GM21423 (cell line): ENCODE data around the gene ADGRB2.

ENCODE experiments used
- ATAC-seq: cut with Tn5 transposase; IDR thresholded peaks from one replicate; pipeline ENCODE4 v1.9.1; 2021; ENCODE audit warnings: mild to moderate bottlenecking, moderate library complexity; ENCODE audit not compliant: unreplicated experiment

ADGRB2 gene

DNA sequence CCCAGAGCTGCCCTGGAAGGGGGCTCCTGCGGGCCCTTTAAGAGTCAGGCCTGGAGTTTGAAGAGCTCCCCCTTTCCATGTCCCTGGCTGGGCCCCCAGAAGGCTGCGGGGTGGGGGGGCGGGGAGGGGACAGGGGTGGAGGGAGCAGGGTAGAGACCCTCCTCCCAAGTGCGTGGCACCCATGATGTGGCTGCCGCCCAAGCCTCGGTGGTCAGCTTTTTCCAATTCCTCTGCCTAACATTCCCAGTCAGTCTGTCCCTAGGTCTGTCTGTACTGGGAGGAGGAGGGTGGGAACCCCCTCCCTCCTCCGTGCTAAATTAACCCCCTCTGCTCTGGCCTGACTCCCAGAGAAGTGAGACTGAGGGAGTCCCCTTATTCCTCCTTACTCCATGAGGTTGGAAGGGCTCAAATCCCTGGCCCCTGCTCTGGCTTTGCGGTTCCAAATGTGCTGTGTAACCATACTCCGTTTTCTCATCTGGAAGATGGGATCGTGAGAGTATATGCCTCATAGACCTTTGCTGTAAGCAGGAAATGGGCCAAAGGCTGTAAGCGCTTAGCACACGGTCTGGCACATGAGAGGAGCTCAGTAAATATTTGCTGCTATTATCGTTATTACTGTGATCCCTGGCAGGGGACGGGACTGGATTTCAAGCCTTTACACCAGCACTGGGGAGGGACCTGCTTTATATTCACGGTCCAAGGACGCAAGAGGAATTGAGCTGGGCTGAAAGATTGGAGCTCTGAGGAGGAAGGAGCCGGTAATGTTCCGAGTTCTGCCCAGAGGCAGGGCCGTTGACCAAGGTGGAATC lies 59.7 kb downstream of the ADGRB2 start:
- no peak for ATAC-seq

DNA sequence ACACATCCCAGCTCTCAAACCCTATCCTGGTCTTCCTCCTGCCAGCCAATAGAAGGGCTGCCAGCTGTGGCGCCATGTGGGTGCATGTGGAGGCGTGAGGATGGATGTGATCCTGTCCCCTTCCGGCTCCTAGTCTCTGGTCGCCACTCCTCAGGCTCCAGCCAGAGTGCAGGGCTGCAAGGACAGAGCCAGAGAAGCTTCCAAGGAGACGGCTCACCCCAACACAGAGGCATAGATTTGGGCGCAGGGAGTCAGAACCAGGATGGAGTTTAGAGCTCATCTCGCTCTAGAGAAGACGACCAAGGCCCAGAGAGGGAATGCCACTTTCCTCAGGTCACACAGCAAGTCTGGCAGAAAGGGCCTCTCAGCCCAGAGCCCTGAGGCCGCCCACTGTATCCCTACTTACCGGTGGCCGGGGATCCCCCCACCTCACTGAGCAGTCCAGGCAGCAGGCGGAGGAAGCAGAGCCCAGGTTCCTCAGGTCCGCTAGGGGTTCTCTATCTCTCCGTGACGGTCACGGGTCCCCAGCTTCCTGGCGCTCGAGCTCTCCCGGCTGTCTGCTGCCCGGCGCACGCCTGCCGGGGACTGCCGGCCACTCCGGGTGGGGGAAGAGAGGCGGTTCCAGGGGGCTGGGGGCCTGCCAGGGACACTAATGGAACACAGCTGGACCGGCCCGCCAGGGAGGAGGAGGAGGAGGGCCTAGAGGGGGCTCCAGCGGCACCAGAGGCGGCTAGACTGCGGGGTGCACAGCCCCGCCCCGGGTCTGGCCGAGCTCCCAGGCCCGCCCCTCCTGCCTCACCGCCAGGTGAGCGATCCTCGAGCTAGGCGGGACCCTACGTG lies 60.5 kb downstream of the ADGRB2 start, which contains the start of gene COL16A1:
TSS of gene COL16A1 (minus strand) at position 587 of the 840 bp plus-strand sequence. CDS start 1,824 bp downstream, outside the sequence.
- ATAC-seq: no peak

DNA sequence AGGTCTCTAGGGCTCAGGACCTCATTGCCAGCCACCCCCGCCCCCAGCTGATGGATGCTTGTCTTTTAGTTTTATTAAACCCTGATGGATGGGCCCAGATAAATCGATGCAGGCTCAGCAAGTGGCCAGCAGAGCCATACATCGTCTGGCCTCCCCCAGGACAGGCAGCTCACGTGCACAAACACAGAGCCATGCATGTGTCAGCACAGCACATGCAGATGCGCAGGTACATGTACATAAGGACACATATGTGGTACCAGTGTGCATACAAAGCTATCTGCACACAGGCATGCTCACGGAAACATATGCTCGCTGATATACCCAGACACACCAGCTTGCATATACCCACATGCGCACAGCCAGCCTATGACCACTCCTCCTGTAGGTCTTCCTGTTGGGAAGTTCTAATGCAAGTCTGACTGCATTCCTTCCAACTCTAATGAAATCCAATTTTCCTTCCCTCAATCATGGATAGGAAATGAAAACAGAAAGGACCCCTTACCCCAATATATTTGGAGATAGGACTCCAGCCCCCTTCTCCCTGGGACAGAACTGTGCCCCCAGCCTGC lies 61.2 kb downstream of the ADGRB2 start:
- no peak for ATAC-seq

DNA sequence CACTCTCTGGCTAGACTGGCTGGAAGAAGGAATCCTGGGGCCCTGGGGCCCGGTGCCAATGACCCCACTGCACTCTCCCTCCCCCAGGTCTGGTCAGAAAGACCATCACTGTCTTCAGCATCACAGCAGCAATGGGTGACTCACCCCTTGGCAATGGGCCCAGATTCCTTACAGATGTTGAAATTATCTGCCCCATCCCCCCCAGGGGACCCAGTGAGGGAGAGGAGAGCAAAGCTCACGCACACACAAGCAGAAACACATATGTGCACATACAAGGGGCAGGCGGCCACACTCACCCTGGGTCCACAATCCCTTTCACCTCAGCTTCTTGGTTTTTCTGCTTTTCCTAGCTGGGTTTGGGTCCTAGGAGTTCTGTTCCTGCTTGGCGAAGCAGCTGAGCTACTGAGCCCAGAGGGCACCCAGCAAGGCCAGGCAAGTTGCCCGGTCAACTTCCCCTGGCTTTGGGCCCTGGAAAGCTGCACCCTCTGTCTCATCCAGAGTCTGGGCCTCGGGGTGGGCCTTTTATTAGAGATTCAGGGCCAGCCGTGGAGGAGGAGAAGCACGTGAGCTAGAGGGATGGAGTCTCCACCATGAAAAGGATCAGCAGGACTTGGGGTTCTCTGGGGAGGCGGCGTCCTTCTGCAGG lies 62.9 kb downstream of the ADGRB2 start:
- ATAC-seq: no peak

DNA sequence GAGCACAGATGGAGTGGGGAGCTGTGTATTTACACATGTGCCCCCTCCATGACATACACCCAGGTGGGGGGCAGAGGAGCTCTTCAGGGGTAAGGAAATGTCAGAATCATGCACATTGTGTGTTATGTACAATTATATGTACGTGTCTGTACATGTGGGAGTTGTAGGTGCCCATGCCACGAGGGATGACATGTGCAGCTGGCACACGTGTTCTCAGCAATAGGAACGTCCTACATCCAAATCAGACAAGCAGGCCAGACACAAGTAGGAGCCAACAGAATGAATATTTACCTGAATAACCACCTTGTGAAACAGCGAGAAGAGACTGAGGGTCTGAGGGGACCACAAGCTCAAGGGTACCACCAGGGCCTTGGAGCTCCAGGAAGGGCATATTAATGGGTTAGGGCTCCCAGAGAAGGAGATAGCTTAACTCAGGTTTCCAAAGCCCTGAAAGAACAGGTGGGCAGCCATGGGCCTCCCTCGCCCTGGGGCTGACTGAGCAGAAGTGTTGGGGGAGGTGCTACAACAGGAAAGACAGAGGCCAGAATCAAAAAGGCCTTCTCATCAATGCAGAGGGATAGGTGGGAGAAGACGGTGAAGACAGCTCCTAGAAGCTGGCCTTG lies 63.6 kb downstream of the ADGRB2 start:
- no peak for ATAC-seq

DNA sequence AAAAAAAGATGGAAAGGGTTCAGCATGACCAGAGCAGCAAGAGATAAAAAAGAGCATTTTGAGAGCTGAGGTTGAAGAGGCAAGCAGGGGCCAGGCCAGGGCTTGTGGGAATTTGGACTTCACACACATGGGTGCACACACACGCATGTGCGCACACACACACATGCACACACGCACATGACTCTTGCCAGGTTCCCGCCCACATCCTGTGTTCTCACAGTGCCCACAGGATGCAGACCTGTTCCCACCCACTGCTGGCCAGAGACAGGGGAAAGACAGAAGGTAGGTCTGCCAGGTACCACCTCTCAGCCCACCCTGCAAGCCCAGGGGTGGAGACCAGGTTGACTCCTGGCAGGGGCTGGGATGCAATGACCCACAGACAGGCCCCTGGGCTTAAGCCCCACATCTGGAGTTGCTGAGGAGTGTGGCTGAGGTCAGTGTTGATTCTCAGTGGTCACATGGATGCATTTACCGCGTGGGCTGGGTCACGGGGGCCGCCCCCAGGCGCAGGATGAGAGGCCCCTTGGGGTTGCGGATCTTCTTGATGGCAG lies 64.7 kb downstream of the ADGRB2 start:
- ATAC-seq: peak; percentile 45

DNA sequence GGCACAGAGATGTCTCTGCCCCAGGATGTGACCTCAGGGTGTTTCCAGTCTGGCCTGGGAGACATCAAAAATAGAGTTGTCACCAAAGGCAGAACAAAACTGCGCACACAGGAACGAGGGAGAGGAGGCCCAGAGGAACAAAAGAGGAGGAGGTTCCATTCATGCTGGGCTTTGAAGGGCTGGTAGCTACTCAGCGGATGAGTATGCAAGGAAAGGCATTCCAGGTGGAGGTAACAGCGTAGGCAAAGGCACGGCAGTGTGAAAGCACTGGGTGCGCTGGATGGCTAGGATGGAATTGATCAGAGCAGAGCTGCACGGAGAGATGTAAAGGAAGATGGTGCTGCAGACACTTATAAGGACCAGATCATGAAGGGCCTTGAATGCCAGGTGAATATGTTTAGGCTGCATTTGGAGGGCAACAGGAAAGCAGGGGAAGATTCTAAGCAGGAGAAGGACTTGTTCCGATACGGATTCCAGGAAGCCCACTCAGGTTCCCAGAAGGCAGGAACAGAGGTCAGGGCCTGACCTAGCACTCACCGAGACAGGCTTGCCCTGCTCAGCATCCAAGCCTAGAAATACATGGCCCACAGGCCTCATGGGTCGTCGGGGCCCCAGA lies 66.7 kb downstream of the ADGRB2 start:
- no peak for ATAC-seq

DNA sequence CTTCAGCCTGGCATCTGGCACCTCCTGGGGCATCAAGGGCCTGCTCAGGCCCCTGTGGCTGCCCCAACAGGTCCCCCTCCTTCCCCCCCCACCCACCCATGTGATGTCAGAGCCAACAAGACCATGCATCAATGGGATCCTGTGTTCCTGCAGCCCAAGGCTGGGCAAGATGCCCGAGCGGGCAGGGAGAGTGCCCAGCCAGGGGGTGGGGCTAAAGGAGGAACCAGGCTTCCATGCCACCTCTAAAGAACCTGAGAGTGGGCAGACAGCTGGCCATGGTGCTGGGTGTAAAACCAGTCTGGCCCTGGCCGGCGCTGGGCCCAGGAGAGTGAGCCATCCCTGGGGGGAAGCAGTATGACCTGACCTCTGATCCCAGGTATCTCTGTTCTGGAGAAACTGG lies 67.9 kb downstream of the ADGRB2 start:
- no peak for ATAC-seq

DNA sequence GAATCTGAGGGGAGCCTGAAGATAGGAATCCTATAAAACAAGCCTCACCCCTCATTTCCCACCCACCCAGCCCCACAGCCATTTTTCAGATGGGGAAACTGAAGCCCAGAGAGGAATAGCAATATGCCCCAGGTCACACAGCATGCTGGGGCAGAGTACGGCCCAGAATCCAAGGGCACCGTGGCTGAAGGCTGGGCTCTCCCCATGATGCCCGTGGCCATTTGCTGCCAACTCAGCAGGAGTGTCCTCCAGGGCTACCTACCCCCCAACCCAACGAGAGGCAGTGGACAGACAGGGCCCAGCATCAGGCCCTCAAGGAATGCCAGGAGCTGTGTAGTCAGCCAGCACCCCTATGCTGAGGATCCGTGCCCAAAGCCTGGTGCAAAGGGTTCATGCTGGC lies 68.8 kb downstream of the ADGRB2 start:
- ATAC-seq: no peak

DNA sequence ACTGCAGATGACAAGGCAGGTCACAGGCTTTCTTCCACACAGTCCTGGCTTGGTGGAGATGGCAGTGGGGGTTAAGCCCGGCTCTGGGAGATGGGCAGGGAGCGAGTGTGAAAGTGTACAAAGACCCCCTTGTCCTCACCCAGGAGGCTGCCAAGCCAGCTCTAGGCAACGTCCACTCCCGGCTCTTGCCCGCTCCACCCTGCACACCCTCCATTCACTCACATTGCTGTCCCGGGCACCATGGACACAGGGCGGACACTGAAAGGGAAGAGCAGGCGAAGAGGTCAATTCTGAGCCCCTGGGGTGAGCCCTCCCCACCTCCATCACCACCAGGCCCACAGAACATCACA lies 69.2 kb downstream of the ADGRB2 start:
- ATAC-seq: no peak

DNA sequence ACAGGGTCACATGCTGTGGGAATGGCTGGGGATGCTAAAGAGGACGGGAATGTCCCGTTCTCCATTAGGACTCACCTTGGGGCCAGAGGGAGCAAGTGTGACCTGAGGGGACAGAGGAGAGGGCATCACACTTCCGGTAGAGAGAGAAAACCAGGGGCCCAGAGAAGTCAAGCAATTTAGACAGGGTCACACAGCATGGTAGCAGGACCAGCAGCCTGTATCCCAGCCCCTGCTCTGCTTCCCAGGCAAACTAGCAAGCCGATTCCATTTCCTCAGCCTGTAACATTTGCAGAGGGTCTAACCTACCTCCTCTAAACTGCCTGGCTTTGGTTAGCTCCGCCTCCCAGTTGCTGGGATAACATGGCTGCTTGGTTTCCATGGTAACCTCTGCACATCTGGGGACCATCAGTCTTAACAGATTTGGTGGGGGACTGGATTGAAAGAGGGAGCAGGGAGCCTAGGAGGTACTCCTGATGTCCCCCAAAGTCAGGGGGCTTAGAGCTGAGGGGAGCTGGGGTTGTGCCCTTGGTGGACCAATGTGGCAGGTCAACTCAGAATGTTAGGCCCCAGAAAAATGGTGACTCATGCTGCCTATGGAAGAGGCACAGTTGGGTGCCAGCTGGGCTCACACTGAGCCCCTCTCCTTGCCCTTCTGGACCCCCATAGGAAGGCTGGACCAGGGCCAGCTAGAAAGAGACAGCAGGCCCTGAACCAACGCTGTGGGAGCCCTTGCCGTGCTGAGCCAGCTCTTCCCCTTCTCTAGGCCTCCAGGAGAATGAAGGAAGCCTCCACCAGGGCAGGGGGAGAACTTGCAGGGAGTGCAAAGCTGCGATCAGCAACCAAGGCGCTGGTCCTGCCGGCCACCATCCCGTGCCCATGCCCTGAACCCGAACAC lies 69.8 kb downstream of the ADGRB2 start:
- ATAC-seq: no peak

DNA sequence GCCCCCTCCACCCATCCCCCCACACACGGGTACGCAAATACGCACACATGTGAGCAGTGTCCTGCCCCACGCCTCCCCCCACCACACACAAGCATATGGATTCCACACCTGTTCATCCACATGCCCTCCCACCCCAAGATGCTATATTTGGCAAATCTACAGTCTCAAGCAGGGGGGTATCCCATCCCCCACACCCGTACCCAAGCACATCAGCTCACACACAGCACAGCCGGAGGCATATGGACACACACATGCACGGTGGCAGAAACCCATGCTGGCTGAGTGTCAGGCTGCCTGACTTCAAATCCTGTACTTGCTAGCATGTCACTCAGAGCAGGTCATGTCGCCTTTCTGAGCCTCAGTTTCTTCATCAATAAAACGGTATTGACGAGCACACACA lies 70.9 kb downstream of the ADGRB2 start:
- ATAC-seq: no peak

DNA sequence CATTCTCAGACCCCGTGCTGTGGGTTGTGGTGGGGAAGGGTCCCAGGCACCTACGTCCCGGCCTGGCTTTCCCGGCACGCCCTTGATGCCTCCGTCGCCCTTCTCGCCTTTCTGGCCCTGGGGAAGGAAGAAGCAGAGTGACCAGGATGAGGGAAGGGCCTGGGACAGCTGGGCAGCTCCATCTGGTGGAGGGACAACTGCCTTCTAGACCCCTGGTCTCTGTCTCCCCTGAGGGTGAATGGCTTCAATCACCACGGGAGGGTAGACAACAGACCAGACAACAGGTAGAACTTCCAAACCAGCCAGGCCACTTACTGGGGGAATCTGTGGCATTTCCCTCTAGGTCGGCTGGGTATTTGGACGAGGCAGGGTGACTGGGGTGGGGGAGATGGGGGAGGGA lies 72.2 kb downstream of the ADGRB2 start:
- ATAC-seq: no peak

DNA sequence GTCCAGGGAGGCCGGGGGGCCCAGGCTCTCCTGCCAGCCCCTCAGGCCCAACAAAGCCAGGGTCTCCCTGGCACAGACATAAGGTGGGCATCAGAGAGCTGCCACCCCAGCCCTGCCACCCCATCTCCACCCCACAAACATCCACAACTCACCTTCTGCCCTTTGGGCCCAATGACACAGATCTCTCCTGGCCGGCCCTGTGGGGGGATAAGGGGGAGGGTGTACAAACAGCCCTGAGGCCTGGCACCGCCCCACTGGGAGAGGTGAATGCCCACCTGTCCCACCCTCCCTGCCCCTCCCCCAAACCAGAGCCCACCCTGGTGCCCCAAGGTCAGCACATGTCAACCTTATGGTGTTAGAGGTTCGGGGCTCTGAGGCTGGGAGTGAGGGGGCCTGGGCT lies 72.7 kb downstream of the ADGRB2 start:
- no peak for ATAC-seq

DNA sequence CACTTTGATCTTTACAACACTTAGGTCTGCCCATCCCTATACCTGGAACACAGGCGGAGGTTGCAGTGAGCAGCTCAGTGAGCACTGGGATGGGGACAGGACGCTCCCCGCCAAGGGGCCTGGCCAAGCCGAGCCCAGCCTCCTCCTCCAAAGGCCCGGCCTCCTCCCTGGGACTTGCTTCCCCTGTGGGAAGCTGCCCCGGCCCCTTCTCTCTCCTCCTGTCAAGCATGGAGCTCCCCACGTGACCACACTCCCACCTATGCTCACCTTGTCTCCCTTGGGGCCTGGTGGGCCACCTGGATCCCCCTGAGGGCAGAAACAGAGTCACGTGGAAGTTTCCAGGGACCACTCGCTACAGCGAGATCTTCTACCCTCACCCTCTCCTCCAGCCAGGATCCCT lies 73.2 kb downstream of the ADGRB2 start:
- ATAC-seq: no peak

DNA sequence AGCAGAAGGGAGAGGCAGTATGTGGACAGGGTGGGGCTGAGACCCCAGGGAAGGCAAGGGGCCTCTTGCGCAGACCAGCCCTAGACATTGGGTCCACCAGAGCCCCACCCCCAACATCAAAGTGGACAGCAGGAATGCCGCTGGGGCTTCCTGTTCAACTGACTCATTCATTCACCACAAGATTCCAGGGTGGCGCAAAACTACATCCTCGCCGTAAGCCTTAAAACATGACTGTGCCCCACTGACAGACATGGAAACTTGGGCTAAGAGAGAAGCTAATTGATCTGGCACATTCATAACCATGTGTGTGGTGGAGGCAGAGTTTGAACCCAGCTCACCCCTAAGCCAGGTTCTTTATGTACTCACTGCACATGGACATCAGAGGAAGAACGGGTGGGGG lies 74.3 kb downstream of the ADGRB2 start:
- ATAC-seq: no peak

DNA sequence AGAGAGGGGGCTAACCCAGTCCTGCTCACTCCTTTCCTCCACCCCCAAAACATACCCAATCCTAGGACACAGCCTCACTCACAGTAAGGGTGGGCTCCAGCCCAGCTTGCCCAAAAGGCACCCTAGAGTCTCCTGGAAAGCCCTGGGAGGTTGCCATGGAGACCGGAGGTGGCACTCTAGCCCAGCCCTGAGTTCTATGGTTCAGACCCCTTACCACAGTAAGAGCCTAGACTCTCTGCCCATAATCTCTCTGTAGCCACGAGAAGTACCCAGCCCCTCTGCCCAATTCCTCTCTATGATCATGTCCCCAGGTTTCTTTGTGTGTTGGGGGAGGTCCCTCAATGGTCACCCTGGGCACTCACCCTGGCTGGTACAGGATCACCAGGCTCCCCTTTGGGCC lies 74.8 kb downstream of the ADGRB2 start:
- no peak for ATAC-seq

DNA sequence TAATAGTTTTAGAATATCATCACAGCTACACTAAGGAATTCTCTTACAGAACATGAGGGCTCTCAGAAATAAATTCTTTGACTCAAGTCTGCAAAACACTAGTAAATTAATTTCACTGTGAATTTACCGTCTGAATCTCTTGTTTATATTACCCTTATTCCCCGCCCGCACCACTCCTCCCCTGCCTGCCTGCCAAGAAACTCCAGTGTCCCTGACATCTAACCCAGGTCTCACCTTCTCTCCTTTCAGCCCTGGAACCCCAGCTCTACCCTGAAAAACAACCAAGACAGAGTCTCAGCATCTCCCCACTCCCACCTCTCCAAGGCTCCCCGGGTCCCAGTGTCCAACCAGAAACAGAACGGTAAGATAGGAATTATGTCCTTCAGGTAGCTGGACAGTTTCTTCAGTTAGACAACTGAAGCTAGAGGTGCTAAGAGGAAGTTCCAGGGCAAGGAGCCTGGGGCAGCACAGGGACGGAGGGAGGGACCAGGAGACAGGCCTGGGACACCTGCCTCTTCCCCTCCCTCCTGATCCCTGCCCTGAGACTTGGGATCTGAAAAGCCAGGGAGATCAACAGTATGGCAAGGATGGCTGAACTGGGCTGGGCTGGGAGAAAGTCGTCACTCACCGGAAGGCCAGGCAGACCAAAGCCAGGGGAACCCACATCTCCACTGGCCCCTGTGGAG lies 75.8 kb downstream of the ADGRB2 start:
- no peak for ATAC-seq

DNA sequence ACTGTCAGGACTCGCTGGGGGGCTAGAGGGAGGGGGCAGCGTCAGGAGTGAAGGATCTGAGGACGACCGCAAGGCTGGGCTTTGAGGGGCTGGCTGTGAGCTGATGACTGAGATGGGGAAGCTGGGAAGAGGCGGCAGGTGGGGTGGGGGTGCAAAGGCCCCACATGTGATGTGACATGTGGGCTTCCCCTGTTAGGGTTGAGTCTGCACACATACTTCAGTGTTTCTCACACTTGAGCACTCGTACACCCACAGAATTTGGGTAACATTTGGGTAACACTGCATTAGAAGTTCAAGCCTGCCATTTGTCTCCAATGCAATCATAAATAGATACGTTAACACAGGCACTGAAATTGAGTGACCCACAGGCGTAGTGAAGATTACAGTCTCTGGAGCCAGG lies 76.5 kb downstream of the ADGRB2 start:
- no peak for ATAC-seq
